ENCODE results near the gene SLC6A6. TPM values are rescaled to one million over a fixed set of nuclear protein-coding genes. Genes with fewer than 3 reads are reported as not detected.

SLC6A6 gene
- total and polyA plus RNA-seq, 8 donors: 14.0 to 134 (median 20.8) TPM

DNA sequence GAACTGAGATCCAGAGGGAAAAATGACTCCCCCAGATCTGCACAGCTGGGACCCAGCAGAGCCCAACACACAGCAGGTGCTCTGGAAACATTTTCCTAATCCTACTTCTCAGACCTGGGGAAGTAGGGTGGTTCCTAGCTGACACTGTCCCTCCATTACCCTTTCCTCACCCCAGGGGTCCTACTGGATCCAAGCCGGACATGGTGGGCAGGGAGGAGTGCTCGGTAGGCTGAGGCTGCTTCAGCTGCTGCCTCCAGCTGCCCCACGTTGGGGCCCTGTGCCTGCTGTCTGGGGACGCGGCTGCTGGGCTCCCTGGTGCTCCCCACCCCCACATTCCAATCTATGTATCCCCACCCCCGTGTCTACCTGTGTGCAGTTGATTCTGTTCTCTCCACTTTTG, 29.8 kb upstream of the SLC6A6 start:
- ATAC-seq (no peak), DNase-seq (peak in 1 of 4 donors; percentile 43)
- H3K4me1 ChIP-seq: peaks cover 17 to 65% of the 10 kb centered on the region in 2 donors
- H3K27me3 ChIP-seq: peaks cover 0 to 5% of the 10 kb centered on the region in 2 donors
- H3K4me3 ChIP-seq: no peak overlapping the region
- H3K36me3 ChIP-seq: no peaks in the 10 kb centered on the region
- TF ChIP-seq, protein P1, sequence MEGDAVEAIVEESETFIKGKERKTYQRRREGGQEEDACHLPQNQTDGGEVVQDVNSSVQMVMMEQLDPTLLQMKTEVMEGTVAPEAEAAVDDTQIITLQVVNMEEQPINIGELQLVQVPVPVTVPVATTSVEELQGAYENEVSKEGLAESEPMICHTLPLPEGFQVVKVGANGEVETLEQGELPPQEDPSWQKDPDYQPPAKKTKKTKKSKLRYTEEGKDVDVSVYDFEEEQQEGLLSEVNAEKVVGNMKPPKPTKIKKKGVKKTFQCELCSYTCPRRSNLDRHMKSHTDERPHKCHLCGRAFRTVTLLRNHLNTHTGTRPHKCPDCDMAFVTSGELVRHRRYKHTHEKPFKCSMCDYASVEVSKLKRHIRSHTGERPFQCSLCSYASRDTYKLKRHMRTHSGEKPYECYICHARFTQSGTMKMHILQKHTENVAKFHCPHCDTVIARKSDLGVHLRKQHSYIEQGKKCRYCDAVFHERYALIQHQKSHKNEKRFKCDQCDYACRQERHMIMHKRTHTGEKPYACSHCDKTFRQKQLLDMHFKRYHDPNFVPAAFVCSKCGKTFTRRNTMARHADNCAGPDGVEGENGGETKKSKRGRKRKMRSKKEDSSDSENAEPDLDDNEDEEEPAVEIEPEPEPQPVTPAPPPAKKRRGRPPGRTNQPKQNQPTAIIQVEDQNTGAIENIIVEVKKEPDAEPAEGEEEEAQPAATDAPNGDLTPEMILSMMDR (IDR thresholded peaks at IDR 0.05): no peak
- intact Hi-C loops (cut with DNase I): no loop called here
- H3K27ac ChIP-seq: peak overlapping the region; percentile 47 to 75
- H3K9me3 ChIP-seq: no peaks in the 10 kb centered on the region

DNA sequence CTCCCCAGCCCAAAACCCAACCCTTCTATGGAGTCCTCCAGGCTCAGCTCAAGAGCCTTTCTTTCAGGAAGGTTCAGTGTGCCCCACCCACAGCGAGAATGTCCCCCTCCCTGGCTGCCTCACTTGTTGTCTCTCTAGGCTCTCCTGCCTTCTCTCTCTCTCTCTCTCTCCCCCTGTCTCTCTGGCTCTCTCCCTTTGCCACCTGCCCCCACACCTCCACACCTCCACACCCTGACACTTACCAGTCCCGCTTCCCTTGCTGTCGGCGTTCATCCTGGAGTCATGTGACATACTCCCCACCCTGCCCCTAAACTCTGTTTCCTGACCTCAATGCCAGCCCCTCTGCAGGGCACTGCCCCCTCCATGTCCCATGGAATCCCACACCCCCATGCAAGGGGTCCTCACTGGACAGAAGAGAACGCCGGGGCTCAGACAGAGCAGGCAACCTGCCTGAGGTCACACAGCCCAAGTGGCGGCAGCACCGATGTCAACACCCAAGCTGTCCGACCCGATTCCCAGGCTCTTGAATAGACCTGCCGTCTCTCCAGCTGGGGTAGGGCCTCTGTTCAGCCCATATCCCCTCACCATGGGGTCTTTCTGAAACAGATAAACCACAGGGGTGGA, 28.5 kb upstream of the SLC6A6 start:
- H3K4me3 ChIP-seq: no peak overlapping the region
- peak; percentile 5 for ATAC-seq
- intact Hi-C loops (cut with DNase I): no loop called here
- H3K27ac ChIP-seq: no peak overlapping the region
- H3K27me3 ChIP-seq: no peaks in the 10 kb centered on the region
- no peaks in the 10 kb centered on the region for H3K36me3 ChIP-seq
- no peaks in the 10 kb centered on the region for H3K9me3 ChIP-seq
- TF ChIP-seq, protein P1 (IDR thresholded peaks at IDR 0.05): no peak
- DNase-seq: no peak
- H3K4me1 ChIP-seq: peaks cover 19 to 78% of the 10 kb centered on the region in 2 donors

DNA sequence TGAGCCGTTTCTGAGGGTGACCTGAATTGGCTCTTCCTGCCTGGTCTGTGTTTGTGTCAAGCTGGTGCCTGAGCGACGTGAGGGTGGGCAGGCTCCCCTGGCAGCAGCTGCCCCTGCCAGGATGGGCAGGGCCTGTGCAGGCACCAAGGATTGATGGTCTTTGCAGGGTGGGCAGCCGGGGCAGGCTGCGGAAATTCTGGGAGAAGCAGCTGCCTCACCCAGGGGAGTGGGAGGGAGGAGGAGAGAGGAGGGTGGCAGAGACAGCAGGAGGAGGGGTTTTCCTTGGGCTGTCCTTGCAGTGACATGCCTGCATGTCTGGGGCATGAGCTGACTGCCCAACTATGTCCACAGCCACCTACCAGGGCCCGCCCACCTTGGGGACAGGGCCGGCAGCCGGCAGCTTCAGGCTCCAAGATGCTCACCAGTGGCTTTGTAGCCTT, 27.9 kb upstream of the SLC6A6 start:
- ATAC-seq: peak; percentile 38
- TF ChIP-seq, protein P1 (IDR thresholded peaks at IDR 0.05): no peak
- H3K27me3 ChIP-seq: no peaks in the 10 kb centered on the region
- H3K9me3 ChIP-seq: no peaks in the 10 kb centered on the region
- intact Hi-C loops (cut with DNase I): no loop called here
- H3K4me3 ChIP-seq: no peak overlapping the region
- peak in 1 of 4 donors; percentile 76 for DNase-seq
- H3K36me3 ChIP-seq: no peaks in the 10 kb centered on the region
- H3K4me1 ChIP-seq: peaks cover 19 to 81% of the 10 kb centered on the region in 2 donors
- H3K27ac ChIP-seq: no peak overlapping the region

GRCh38 chr3:14375192-14375591, 27.2 kb upstream of the SLC6A6 start:
- TF ChIP-seq, protein P1 (IDR thresholded peaks at IDR 0.05): no peak
- no peaks in the 10 kb centered on the region for H3K9me3 ChIP-seq
- DNase-seq (peak in 1 of 4 donors; percentile 10), ATAC-seq (no peak)
- H3K27me3 ChIP-seq: no peaks in the 10 kb centered on the region
- H3K36me3 ChIP-seq: no peaks in the 10 kb centered on the region
- H3K4me3 ChIP-seq: no peak overlapping the region
- no peak overlapping the region for H3K27ac ChIP-seq
- intact Hi-C loops (cut with DNase I): no loop called here
- peaks cover 16 to 74% of the 10 kb centered on the region in 2 donors for H3K4me1 ChIP-seq

DNA sequence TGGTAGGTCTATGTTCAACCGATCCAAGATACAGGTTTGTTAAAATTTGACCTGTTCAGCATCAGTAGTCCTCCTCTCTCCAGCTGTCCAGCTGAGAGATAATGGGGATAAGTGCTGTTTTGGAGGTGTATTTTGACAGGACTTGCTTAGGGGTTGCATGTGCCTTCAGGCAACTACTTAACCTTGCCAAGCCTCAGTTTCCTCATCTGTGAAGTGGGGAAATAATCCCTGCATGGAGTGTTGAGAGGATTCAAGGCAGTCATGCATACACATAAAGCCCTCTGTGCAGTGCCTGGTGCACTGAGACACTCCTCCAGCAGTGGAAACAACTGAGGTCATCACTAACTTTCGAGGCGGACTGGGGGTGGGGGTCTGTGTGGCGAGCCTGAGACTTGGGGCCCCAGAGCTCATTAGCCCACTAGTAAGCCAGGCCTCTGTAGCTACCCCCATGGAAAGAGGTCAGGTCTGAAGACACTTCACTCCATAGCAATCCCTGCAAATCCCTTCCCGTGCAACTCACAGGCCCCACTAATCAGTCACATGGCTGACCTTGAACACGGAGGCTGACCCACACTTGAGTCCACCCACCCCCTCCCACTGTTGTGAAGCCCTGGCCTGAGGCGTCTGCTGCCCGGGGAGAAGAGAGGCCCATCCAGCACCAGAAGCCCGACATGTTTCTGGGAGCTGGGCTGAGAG, 25.9 kb upstream of the SLC6A6 start:
- TF ChIP-seq, protein P1 (IDR thresholded peaks at IDR 0.05): no peak
- no peaks in the 10 kb centered on the region for H3K9me3 ChIP-seq
- no peaks in the 10 kb centered on the region for H3K36me3 ChIP-seq
- ATAC-seq: no peak
- DNase-seq: peak in 1 of 4 donors; percentile 8
- H3K4me3 ChIP-seq: no peak overlapping the region
- H3K27me3 ChIP-seq: no peaks in the 10 kb centered on the region
- intact Hi-C loops (cut with DNase I): no loop called here
- H3K27ac ChIP-seq: peak overlapping the region in 1 of 2 donors; percentile 87
- H3K4me1 ChIP-seq: peaks cover 13 to 61% of the 10 kb centered on the region in 2 donors
